NOMO-1 treated with dmso at 0.1 percent for 144 hours (cell line): ENCODE results near the gene MINDY4.
"Not testable (repeated sequence)": the region's sequence is repeated elsewhere in the genome, so short reads cannot be mapped to it uniquely, and the experiment has no call there.

Source experiments
- DNase-seq: peaks from one replicate; lab custom pipeline; 2025; ENCODE audit not compliant: unreplicated experiment; lab: John Stamatoyannopoulos, UW

Gene MINDY4

DNA sequence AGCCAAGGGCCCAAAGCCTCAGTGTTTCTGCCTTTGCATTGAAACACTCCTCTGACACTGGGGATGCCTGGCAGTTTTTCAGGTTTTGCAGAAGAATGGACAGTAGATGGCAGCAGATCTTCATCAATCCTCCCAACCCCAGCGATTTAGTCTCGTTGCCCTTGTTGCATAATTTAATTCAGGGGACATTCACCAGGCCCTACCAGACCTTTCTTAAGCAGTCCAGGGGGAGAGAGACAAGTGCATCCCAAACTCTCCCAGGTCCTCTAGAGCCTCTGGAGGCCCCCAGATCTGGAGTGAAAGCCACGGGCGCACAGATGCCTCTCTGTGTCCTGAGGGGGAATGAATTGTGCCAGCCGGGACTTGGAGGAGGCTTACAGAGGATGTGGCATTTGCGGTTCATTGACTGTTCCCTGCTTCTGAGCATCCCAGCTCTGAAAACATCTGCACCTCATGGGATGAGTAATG lies 29.6 kb downstream of the MINDY4 start:
- peak; percentile 46 for DNase-seq

- no peak for DNase-seq
Measured at GRCh38 chr7:30802812-30803211, 31.6 kb downstream of the MINDY4 start.

- DNase-seq = no peak
Measured at GRCh38 chr7:30804078-30804661, 33.0 kb downstream of the MINDY4 start.

- DNase-seq = no peak
Measured at GRCh38 chr7:30805081-30805691, 34.0 kb downstream of the MINDY4 start.

GRCh38 chr7:30805931-30806330 lies 34.7 kb downstream of the MINDY4 start:
- no peak for DNase-seq

GRCh38 chr7:30807477-30807876 lies 36.3 kb downstream of the MINDY4 start:
- DNase-seq = not testable (repeated sequence)

DNA sequence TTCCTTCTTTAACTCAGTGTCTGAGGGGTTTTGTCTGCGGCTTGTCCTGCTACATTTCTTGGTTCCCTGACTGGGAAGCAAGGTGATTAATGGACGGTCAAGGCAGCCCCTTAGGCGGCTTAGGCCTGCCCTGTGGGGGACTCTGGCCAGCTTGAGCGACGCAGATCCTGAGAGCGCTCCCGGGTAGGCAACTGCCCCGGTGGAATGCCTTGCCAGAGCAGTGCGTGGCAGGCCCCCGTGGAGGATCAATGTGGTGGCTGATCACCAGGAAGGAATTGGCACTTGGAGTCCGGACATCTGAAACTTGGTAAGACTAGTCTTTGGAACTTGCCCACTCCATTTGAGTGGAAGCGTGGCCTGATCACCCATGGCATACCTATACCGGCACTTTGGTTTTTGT lies 36.7 kb downstream of the MINDY4 start:
- not testable (repeated sequence) for DNase-seq

DNA sequence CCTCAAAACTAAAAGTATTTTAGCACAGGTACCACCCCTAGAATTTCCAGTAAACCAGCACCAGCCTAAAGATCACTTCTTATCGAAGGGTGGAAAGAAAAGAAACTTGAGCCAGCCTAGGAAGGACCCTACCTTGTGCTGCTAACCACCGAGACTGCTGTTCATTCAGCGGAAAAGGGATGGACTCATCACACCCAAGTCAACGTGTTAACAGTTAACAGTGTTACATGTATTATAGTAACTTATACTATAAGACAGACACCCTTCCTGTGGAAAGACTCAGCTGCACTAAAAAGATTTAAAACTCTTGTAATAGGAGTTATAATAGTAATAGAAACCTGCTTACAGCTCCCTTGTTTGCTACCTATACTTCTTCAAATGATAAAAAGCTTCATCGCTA lies 39.8 kb downstream of the MINDY4 start:
- DNase-seq = no peak

DNA sequence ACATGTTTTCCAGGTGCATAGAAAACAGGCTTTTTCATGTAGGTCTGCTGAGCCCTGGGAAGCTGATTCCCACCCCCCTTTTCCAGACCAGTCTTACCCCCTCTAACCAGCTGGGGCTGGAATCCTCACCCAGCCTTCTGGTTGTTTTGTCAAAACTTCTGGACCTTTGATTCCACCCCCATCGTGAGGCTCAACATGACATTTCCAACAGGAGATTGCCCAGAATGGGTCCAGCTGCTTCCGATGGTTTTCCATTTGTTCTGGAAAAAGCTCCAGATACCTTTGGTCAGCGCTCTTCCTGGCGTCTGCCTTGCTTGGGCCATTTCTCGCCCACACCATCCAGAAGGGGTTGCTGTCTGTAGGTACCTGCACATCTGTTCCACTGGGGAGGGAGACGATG lies 41.5 kb downstream of the MINDY4 start:
- no peak for DNase-seq

DNA sequence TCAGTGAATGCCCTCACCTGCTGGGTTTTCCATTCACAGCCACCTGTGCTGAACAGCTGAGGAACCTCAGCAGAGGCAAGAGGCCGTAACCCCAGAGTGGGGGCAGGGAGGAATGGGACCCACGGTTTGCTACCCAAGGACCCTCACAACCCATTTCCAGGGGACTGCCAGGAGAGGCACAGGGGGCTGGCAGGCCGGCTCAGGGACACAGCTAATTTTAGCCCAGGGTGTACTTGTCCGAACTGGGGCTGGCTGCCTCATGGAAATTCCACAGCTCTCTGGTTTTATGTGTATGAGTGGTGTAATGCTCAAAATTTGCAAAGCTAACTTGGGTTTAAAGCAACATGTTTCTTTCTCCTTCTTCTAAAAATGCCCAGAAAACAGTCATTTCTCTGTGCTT lies 42.2 kb downstream of the MINDY4 start:
- DNase-seq = no peak

- DNase-seq = no peak
Measured at GRCh38 chr7:30814700-30815387, 43.6 kb downstream of the MINDY4 start.

DNA sequence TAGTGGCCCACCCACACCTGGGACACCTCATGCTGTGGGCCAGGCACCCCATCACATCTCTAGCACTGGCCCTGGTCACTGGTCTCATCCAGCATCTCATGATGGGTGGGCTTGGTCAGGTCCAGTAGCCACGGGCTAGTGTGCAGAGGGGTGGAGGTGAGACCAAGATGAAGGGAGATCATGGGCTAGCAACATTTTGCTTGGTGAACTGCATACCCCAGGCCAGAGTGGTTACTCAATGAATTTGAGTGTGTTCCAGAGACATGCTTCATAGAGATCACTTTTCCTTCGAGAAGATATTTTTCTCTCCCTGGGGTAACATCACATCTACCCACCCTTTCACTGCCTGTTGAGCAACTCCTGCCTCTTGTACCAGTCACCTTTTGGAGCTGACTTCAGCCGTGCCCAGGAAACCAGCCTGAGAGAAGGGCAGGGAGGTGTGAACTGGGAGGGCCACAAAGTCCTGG lies 44.2 kb downstream of the MINDY4 start:
- DNase-seq = no peak

GRCh38 chr7:30815951-30816644 lies 44.9 kb downstream of the MINDY4 start:
- no peak for DNase-seq

DNA sequence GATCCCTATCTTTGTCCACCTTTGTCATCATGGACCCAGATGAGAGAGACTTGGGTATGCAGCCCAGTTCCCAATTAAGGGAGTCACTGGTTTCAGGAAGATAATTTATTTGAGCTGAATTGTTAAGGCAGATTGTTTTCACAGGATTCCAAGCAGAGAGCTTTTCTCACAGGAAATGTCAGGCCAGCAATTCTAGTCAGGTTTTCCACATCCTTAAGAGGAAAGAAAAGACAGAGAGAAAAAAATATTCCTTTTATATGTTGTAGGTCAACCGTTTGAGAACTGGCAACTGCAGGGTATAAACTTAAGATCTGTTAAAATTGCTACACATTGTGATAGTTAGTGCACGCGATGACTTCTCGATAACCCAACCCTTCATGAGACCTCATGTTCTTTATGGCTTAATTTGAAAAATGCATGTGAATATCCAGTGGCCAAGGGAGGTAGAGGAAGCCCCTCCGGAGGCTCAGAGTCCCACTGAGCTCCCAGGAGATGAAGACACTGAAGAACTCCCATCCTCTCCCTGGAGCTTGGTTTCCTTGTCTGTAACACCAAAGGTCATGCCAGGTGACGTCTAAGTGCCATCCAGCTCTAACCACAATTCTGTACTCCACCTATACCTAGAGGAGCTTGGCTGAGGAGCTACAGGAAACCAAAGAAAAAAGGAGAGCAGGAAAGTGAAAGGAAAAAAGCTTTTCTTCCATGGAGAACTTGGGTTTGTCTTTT lies 45.6 kb downstream of the MINDY4 start:
- no peak for DNase-seq

DNA sequence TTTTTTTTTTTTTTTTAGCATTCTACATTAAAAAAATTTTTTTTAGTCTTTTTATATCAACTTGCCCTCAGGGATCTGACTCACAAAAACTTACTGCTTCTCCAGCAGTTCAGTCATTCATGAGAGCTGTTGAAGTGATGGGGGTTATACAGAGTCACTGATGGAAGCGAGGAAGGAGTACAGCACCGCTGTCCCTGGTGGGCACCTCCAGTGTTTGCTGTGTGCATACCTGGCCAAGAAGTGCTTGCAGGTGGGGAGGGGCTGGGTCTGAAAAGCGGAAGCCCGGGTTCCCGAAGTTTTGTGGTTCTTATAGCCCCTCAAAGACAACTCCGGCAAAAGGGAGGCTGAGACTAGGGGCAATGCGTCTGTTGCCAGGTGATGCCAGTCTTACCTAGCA lies 46.2 kb downstream of the MINDY4 start:
- DNase-seq = no peak

- DNase-seq = no peak
Measured at GRCh38 chr7:30824821-30825720, 53.9 kb downstream of the MINDY4 start.

- DNase-seq = no peak
Measured at GRCh38 chr7:30826181-30826580, 55.0 kb downstream of the MINDY4 start.

- DNase-seq = no peak
Measured at GRCh38 chr7:30828591-30828990, 57.4 kb downstream of the MINDY4 start.

DNA sequence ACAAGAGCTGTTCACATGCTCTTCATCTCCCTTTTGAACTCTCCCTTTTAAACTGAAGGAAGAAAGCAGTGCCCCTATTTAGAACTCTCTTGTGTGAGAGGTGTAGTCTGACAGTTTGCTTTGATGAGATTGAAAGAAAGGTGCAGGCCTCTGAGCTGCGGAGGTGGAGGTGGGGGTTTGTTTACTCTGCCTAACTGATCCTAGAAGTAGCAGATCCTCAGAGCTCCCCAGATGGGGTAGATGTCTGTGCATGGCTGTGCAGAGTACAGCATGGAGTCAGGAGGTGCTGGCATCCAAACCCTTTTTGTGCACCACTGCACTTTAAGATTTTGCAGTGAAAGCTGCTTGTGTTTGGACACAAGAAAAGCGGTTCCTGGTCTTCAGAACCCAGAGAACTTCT lies 58.3 kb downstream of the MINDY4 start:
- DNase-seq = no peak

- DNase-seq = no peak
Measured at GRCh38 chr7:30831227-30831626, 60.0 kb downstream of the MINDY4 start.
